HepG2 (cell line): Measurements from ENCODE around the gene POLR1C. TPM values are rescaled to one million over a fixed set of nuclear protein-coding genes. Genes with fewer than 3 reads are reported as not detected.

Source experiments
- AGO1 ChIP-seq: fragments of 200-400 bp; formaldehyde crosslinking; IDR thresholded peaks from 2 replicates; pipeline ENCODE4 v1.6.1; 2017; ENCODE audit warnings: mild to moderate bottlenecking, low read depth, low read length, moderate library complexity; ENCODE audit not compliant: poor library complexity, severe bottlenecking
- FOSL1 ChIP-seq: sonication (generic); formaldehyde crosslinking; IDR thresholded peaks from 2 replicates; pipeline ENCODE4 v1.9.0; 2021; ENCODE audit warnings: missing genetic modification reagents, borderline replicate concordance
- GABPA ChIP-seq, 2 experiments: IDR thresholded peaks; 2 replicates each; pipeline ENCODE4 v1.6.1; 2011 to 2016; ENCODE audit warnings: low read depth in 2 of 2, low read length in 1 of 2, missing biosample characterization in 1 of 2, missing genetic modification characterization in 1 of 2
- HDAC1 ChIP-seq: sonication (generic); formaldehyde crosslinking; IDR thresholded peaks from 2 replicates; pipeline ENCODE4 v1.5.1; 2020; ENCODE audit warnings: mild to moderate bottlenecking, missing genetic modification reagents
- IRF2 ChIP-seq: IDR thresholded peaks from 2 replicates; pipeline ENCODE4 v1.6.1; 2018; ENCODE audit warnings: missing genetic modification reagents, missing compliant biosample characterization
- KDM3A ChIP-seq: IDR thresholded peaks from 2 replicates; pipeline ENCODE4 v1.6.1; 2018; ENCODE audit warnings: low read depth, missing compliant biosample characterization
- MAFK ChIP-seq, 2 experiments: IDR thresholded peaks in 1 of 2; conservative IDR thresholded peaks in 1 of 2; 2 replicates each; pipeline ENCODE4 v1.6.1; 2011; ENCODE audit warnings: improper control_type of control experiment in 2 of 2, low read length in 2 of 2
- PAWR ChIP-seq: sonication (generic); formaldehyde crosslinking; IDR thresholded peaks from 2 replicates; pipeline ENCODE4 v1.4.0; 2020; ENCODE audit warnings: missing genetic modification reagents, mild to moderate bottlenecking, borderline replicate concordance
- TSC22D2 ChIP-seq: sonication (generic); formaldehyde crosslinking; IDR thresholded peaks from 2 replicates; pipeline ENCODE4 v1.5.1; 2020; ENCODE audit warnings: missing genetic modification reagents, mild to moderate bottlenecking, borderline replicate concordance
- ZFP36L1 ChIP-seq: sonication (generic); formaldehyde crosslinking; IDR thresholded peaks from 2 replicates; pipeline ENCODE4 v1.8.0; 2022; ENCODE audit warnings: mild to moderate bottlenecking, missing genetic modification reagents, moderate library complexity
- ZFP37 ChIP-seq: sonication (generic); formaldehyde crosslinking; IDR thresholded peaks from 2 replicates; pipeline ENCODE4 v1.4.0; 2020; ENCODE audit warnings: missing genetic modification reagents, borderline replicate concordance
- ZNF256 ChIP-seq: sonication (generic); formaldehyde crosslinking; conservative IDR thresholded peaks from 2 replicates; pipeline ENCODE4 v1.4.0; 2020; ENCODE audit warnings: missing genetic modification reagents
- ZNF260 ChIP-seq: sonication (generic); formaldehyde crosslinking; IDR thresholded peaks from 2 replicates; pipeline ENCODE4 v1.4.0; 2020; ENCODE audit warnings: missing genetic modification reagents, low read depth, mild to moderate bottlenecking, borderline replicate concordance
- ZNF264 ChIP-seq: sonication (generic); formaldehyde crosslinking; IDR thresholded peaks from 2 replicates; pipeline ENCODE4 v1.4.0; 2020; ENCODE audit warnings: missing genetic modification reagents
- ZNF33A ChIP-seq: sonication (generic); formaldehyde crosslinking; IDR thresholded peaks from 2 replicates; pipeline ENCODE4 v1.5.1; 2020; ENCODE audit warnings: missing genetic modification reagents, mild to moderate bottlenecking, moderate library complexity, borderline replicate concordance
- ZNF660 ChIP-seq: sonication (generic); formaldehyde crosslinking; IDR thresholded peaks from 2 replicates; pipeline ENCODE4 v1.5.1; 2020; ENCODE audit warnings: mild to moderate bottlenecking, low read depth, missing genetic modification reagents, borderline replicate concordance
- ZNF709 ChIP-seq: sonication (generic); formaldehyde crosslinking; IDR thresholded peaks from 2 replicates; pipeline ENCODE4 v1.5.0; 2020; ENCODE audit warnings: mild to moderate bottlenecking, missing genetic modification reagents
- ZNF841 ChIP-seq: sonication (generic); formaldehyde crosslinking; IDR thresholded peaks from 2 replicates; pipeline ENCODE4 v1.8.1; 2023; ENCODE audit warnings: missing genetic modification reagents, borderline replicate concordance
- ZSCAN25 ChIP-seq: sonication (generic); formaldehyde crosslinking; IDR thresholded peaks from 2 replicates; pipeline ENCODE4 v1.8.0; 2022; ENCODE audit warnings: mild to moderate bottlenecking, missing genetic modification reagents
- ZSCAN9 ChIP-seq: IDR thresholded peaks from 2 replicates; pipeline ENCODE4 v1.6.1; 2016; ENCODE audit warnings: borderline replicate concordance
- polyA plus RNA-seq, 8 experiments: library from polyadenylated mRNA; depleted of rRNA in 3 of 8; stranded (reverse) in 7 of 8; unstranded in 1 of 8; fragments of >200 nt; fragmentation: Illumina TruSeq in 4 of 8; extraction: Trizol in 4 of 8; gene quantifications; 2 replicates each; pipeline versions ENCODE4 v1.2.1 to v1.2.3, GENCODE V29; 2011 to 2016; ENCODE audit warnings: low read depth in 4 of 8, missing spikeins in 1 of 8, mixed read lengths in 1 of 8; ENCODE audit not compliant: insufficient read depth in 1 of 8
- total RNA-seq, 5 experiments: library from RNA; depleted of rRNA; stranded (reverse); fragments of >200 nt; fragmentation: Illumina TruSeq; extraction: Trizol; gene quantifications; 2 replicates each; pipeline ENCODE4 v1.2.3, GENCODE V29; 2016; ENCODE audit warnings: low read depth in 1 of 5
- TF ChIP-seq, protein P1 (sequence below): sonication (generic); formaldehyde crosslinking; IDR thresholded peaks from 2 replicates; pipeline ENCODE4 v1.4.0; 2020; ENCODE audit warnings: missing genetic modification reagents
- TF ChIP-seq, protein P2 (sequence below): sonication (generic); formaldehyde crosslinking; IDR thresholded peaks from 2 replicates; pipeline ENCODE4 v1.4.0; 2020; ENCODE audit warnings: mild to moderate bottlenecking, missing genetic modification reagents
- TF ChIP-seq, protein P3 (sequence below): sonication (generic); formaldehyde crosslinking; conservative IDR thresholded peaks from 2 replicates; pipeline ENCODE4 v1.8.0; 2022; ENCODE audit warnings: low read depth, missing genetic modification reagents

The POLR1C gene
- total and polyA plus RNA-seq, 2 of the 13 experiments (the other 11 are each of a cell fraction or from before 2014, with no cell fraction given): 62.6 to 72.2 TPM

DNA sequence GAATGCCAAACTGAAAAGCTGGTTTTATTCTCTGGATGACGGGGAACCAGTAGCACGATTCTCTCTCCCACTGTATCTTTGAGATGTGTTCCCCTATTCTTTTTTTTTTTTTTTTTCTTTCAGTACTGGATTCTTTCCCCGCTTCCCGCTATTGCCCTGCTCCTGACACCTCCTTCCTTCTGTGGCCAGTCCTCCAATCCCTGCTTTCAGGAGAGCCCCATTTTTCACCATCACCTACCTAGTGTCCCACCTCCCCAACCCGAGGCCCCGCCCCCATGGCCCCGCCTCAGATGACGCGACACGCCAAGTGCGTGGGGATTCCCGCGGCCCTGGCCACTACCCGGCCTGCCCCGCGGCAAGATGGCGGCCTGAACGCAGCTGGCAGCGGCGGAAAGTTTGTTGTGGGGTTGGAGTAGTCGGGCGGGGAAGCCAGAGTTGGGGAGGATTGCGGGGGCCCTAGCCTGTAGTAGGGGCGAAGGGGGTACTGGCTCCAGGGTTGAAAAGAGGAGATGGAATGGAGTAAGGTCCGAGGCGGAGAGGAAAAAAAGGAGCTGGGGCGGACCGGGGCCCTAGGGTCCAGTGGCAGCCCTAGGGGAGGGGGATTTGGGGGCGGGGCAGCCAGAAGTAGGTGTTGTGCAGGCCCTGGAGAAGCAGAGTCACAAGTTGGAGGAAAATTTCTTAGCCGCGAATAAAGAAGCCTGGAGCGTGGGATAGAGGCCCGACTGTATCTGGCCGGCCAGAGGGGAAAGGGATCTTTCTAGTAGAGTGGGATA lies 39.5 kb upstream of the POLR1C start, which contains the start of gene TJAP1 (continued):
- TF ChIP-seq, protein P1, sequence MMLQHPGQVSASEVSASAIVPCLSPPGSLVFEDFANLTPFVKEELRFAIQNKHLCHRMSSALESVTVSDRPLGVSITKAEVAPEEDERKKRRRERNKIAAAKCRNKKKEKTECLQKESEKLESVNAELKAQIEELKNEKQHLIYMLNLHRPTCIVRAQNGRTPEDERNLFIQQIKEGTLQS: no peak
- TF ChIP-seq ZFP36L1 (CRISPR knock-in tag) (0 out of 2 replicates have a peak, but pooled peaks have one; percentile 51), AGO1 (peak; percentile 67), ZNF264 (CRISPR knock-in tag) (no peak), ZNF260 (CRISPR knock-in tag) (0 out of 2 replicates have a peak, but pooled peaks have one; percentile 29), ZNF709 (CRISPR knock-in tag) (0 out of 2 replicates have a peak, but pooled peaks have one; percentile 30), TSC22D2 (no peak), FOSL1 (CRISPR knock-in tag) (no peak), ZSCAN25 (no peak), ZNF256 (no peak), ZSCAN9 (CRISPR knock-in tag) (peak; percentile 57; the same call in 1 of the 2 replicates), PAWR (0 out of 2 replicates have a peak, but pooled peaks have one; percentile 67), GABPA (IDR thresholded peaks at IDR 0.05; ENCODE audit: low read depth, low read length) (no peak), GABPA (CRISPR knock-in tag; IDR thresholded peaks at IDR 0.05; ENCODE audit: low read depth) (peak; percentile 46), ZFP37 (CRISPR knock-in tag) (no peak), ZNF33A (no peak), IRF2 (CRISPR knock-in tag) (no peak), ZNF841 (CRISPR knock-in tag) (no peak), KDM3A (CRISPR knock-in tag) (0 out of 2 replicates have a peak, but pooled peaks have one; percentile 64), HDAC1 (CRISPR knock-in tag) (peak; percentile 97), MAFK (conservative IDR thresholded peaks at IDR 0.05 in 1 of 2, IDR thresholded peaks at IDR 0.05 in 1 of 2; ENCODE audit: low read length in 2 of 2) (no peak), ZNF660 (CRISPR knock-in tag) (no peak)
- TF ChIP-seq, protein P2, sequence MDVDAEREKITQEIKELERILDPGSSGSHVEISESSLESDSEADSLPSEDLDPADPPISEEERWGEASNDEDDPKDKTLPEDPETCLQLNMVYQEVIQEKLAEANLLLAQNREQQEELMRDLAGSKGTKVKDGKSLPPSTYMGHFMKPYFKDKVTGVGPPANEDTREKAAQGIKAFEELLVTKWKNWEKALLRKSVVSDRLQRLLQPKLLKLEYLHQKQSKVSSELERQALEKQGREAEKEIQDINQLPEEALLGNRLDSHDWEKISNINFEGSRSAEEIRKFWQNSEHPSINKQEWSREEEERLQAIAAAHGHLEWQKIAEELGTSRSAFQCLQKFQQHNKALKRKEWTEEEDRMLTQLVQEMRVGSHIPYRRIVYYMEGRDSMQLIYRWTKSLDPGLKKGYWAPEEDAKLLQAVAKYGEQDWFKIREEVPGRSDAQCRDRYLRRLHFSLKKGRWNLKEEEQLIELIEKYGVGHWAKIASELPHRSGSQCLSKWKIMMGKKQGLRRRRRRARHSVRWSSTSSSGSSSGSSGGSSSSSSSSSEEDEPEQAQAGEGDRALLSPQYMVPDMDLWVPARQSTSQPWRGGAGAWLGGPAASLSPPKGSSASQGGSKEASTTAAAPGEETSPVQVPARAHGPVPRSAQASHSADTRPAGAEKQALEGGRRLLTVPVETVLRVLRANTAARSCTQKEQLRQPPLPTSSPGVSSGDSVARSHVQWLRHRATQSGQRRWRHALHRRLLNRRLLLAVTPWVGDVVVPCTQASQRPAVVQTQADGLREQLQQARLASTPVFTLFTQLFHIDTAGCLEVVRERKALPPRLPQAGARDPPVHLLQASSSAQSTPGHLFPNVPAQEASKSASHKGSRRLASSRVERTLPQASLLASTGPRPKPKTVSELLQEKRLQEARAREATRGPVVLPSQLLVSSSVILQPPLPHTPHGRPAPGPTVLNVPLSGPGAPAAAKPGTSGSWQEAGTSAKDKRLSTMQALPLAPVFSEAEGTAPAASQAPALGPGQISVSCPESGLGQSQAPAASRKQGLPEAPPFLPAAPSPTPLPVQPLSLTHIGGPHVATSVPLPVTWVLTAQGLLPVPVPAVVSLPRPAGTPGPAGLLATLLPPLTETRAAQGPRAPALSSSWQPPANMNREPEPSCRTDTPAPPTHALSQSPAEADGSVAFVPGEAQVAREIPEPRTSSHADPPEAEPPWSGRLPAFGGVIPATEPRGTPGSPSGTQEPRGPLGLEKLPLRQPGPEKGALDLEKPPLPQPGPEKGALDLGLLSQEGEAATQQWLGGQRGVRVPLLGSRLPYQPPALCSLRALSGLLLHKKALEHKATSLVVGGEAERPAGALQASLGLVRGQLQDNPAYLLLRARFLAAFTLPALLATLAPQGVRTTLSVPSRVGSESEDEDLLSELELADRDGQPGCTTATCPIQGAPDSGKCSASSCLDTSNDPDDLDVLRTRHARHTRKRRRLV: no peak
- TF ChIP-seq, protein P3, sequence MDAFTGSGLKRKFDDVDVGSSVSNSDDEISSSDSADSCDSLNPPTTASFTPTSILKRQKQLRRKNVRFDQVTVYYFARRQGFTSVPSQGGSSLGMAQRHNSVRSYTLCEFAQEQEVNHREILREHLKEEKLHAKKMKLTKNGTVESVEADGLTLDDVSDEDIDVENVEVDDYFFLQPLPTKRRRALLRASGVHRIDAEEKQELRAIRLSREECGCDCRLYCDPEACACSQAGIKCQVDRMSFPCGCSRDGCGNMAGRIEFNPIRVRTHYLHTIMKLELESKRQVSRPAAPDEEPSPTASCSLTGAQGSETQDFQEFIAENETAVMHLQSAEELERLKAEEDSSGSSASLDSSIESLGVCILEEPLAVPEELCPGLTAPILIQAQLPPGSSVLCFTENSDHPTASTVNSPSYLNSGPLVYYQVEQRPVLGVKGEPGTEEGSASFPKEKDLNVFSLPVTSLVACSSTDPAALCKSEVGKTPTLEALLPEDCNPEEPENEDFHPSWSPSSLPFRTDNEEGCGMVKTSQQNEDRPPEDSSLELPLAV (CRISPR knock-in tag): peak; percentile 21; the same call in 1 of the 2 replicates
